ENCODE results near the gene DPYSL5. TPM values are rescaled to one million over a fixed set of nuclear protein-coding genes. Genes with fewer than 3 reads are reported as not detected.

Gene DPYSL5
- total and polyA plus RNA-seq, 10 of the 15 experiments (the other 5 are each of a cell fraction or from before 2014, with no cell fraction given) = not detected

- no peak for TF ChIP-seq CBX3 (IDR thresholded peaks at IDR 0.05; ENCODE audit: borderline replicate concordance, low read depth)
- no peak for TF ChIP-seq KLF5 (IDR thresholded peaks at IDR 0.05; ENCODE audit: partially characterized antibody)
Measured at GRCh38 chr2:26938399-26939118, 90.6 kb downstream of the DPYSL5 start (continued).

DNA sequence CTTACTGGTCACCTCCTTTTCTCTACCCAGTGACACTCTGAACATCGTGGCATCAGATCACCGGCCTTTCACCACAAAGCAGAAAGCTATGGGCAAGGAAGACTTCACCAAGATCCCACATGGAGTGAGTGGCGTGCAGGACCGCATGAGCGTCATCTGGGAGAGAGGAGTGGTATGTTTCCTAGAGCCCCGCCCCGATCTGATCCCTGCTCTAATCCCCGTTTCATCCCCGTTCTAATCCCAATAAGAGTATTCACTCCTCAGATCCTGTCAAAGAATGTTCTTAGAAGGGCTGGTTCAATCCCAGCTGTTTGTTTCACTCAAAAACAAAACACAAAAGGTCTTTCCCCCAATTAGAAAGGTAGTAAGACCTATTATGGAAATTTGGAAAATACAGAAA is 92.1 kb downstream of the DPYSL5 start:
- 43% methylated on average over 9 of the region's 9 CpGs for WGBS (ENCODE audit: insufficient coverage, insufficient replicate concordance, low lambda C conversion rate, missing lambda C conversion rate)
- H3K4me1 ChIP-seq (ENCODE audit: control insufficient read depth, insufficient read depth, low read length) = no peaks in the 10 kb centered on the region
- no peak for ATAC-seq
- BruUV-seq (replicated peaks) = no TSS peak
- H4K20me1 ChIP-seq (ENCODE audit: control insufficient read depth, insufficient read depth) = no peaks in the 10 kb centered on the region
- H3K9ac ChIP-seq (ENCODE audit: control insufficient read depth, insufficient read depth, low read length) = no peak overlapping the region
- no peaks in the 10 kb centered on the region for H3K36me3 ChIP-seq (ENCODE audit: control insufficient read depth in 2 of 2, insufficient read depth in 2 of 2, low read length in 1 of 2)
- H3K9me3 ChIP-seq (replicated peaks; ENCODE audit: control insufficient read depth, insufficient read depth, low read length) = no peaks in the 10 kb centered on the region
- no peaks in the 10 kb centered on the region for H3K79me2 ChIP-seq (ENCODE audit: control insufficient read depth, insufficient read depth, low read length)
- in situ Hi-C loops (cut with MboI) (no loop called here), intact Hi-C loops (cut with micrococcal nuclease; ENCODE audit: unreplicated experiment) (no loop called here)
- H3K4me2 ChIP-seq (ENCODE audit: control insufficient read depth, insufficient read depth) = no peak overlapping the region
- SMC1A ChIA-PET (ENCODE audit: uncharacterized antibody, unreplicated experiment) = interaction anchor here (1.2 to 2.6 kb wide), 2 partner anchors 94 to 334 kb away, joined by 3 to 14 read pairs; no protein-coding TSS in a partner anchor
- H3K4me3 ChIP-seq = no peak overlapping the region
- no peak for DNase-seq (ENCODE audit: low read depth, low spot score)
- CTCF ChIA-PET = interaction anchor here (0.7 to 5.5 kb wide), 6 partner anchors 11 to 98 kb away, joined by 3 to 62 read pairs (median 3); no protein-coding TSS in a partner anchor
- H3K27ac ChIP-seq (ENCODE audit: control insufficient read depth, insufficient read depth) = no peak overlapping the region
- H3K27me3 ChIP-seq (replicated peaks in 1 of 2; ENCODE audit: control insufficient read depth in 2 of 2, insufficient read depth in 2 of 2, low read length in 1 of 2) = no peaks in the 10 kb centered on the region; a peak in 3 of 4 replicates
- RAD21 ChIA-PET (ENCODE audit: unreplicated experiment) = interaction anchor here (1.5 to 3.9 kb wide), 2 partner anchors 21 to 94 kb away, joined by 3 to 40 read pairs; no protein-coding TSS in a partner anchor
- no peak overlapping the region for H2AFZ ChIP-seq (ENCODE audit: control insufficient read depth, low read depth, low read length)
- FAIRE-seq = no peak
- POLR2A ChIA-PET = no interaction called here
- TF ChIP-seq RAD21 (IDR thresholded peaks at IDR 0.05; ENCODE audit: insufficient read depth, low read depth, low read length) (no peak), POU2F2 (IDR thresholded peaks at IDR 0.05; ENCODE audit: borderline replicate concordance, low read depth, low read length) (no peak), RELA (IDR thresholded peaks at IDR 0.05; ENCODE audit: borderline replicate concordance, partially characterized antibody) (no peak), TCF7 (IDR thresholded peaks at IDR 0.05; ENCODE audit: borderline replicate concordance) (no peak), FOS (IDR thresholded peaks at IDR 0.05; ENCODE audit: borderline replicate concordance, extremely low read depth, insufficient read length) (no peak), STAT1 (conservative IDR thresholded peaks at IDR 0.05) (no peak), SP1 (IDR thresholded peaks at IDR 0.05; ENCODE audit: low read depth, low read length) (no peak), ZBED1 (IDR thresholded peaks at IDR 0.05; ENCODE audit: borderline replicate concordance) (no peak), RELB (IDR thresholded peaks at IDR 0.05; ENCODE audit: low read depth) (no peak), ZNF592 (IDR thresholded peaks at IDR 0.05) (no peak), STAT3 (IDR thresholded peaks at IDR 0.05; ENCODE audit: low read depth, low read length) (no peak), DPF2 (IDR thresholded peaks at IDR 0.05) (no peak)
- TF ChIP-seq, protein P1, sequence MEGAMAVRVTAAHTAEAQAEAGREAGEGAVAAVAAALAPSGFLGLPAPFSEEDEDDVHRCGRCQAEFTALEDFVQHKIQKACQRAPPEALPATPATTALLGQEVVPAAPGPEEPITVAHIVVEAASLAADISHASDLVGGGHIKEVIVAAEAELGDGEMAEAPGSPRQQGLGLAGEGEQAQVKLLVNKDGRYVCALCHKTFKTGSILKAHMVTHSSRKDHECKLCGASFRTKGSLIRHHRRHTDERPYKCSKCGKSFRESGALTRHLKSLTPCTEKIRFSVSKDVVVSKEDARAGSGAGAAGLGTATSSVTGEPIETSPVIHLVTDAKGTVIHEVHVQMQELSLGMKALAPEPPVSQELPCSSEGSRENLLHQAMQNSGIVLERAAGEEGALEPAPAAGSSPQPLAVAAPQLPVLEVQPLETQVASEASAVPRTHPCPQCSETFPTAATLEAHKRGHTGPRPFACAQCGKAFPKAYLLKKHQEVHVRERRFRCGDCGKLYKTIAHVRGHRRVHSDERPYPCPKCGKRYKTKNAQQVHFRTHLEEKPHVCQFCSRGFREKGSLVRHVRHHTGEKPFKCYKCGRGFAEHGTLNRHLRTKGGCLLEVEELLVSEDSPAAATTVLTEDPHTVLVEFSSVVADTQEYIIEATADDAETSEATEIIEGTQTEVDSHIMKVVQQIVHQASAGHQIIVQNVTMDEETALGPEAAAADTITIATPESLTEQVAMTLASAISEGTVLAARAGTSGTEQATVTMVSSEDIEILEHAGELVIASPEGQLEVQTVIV (IDR thresholded peaks at IDR 0.05; ENCODE audit: borderline replicate concordance, partially characterized antibody) = no peak

All from GM12878 (cell line).